GM21717 (cell line): ENCODE results near the gene SMIM38.
"Not testable (repeated sequence)": the region's sequence is repeated elsewhere in the genome, so short reads cannot be mapped to it uniquely, and the experiment has no call there.

Experiments
- ATAC-seq: cut with Tn5 transposase; IDR thresholded peaks from one replicate; pipeline ENCODE4 v1.9.1; 2021; ENCODE audit warnings: mild to moderate bottlenecking, moderate library complexity; ENCODE audit not compliant: unreplicated experiment

Gene SMIM38

GRCh38 chr11:69121621-69122325 lies 34.0 kb upstream of the SMIM38 start:
- no peak for ATAC-seq

GRCh38 chr11:69122326-69122629 lies 33.5 kb upstream of the SMIM38 start:
- ATAC-seq: no peak

- ATAC-seq: no peak
These were observed 32.9 kb upstream of the SMIM38 start for GRCh38 chr11:69122630-69123431.

- ATAC-seq: no peak
These were observed 31.9 kb upstream of the SMIM38 start for GRCh38 chr11:69123593-69124545.

DNA sequence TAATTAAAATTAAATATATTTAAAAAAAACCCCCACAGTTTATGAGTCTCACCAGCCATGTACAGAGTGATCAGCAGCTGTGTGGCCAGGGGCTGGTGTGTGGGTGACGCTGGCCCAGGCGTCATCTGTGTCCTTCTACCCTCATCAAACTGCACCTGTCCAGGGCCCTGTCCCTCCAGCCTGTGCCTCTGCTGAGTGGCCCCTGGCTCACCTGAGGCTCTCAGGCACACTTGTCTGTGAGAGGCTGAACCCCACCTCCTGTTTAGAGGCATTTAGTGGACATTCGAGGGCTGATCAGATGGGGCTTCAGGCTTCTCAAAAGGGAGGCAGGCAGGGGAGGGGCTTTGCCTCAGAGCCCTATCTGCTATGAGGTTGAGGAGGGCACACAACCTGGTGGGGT lies 29.9 kb upstream of the SMIM38 start:
- no peak for ATAC-seq

DNA sequence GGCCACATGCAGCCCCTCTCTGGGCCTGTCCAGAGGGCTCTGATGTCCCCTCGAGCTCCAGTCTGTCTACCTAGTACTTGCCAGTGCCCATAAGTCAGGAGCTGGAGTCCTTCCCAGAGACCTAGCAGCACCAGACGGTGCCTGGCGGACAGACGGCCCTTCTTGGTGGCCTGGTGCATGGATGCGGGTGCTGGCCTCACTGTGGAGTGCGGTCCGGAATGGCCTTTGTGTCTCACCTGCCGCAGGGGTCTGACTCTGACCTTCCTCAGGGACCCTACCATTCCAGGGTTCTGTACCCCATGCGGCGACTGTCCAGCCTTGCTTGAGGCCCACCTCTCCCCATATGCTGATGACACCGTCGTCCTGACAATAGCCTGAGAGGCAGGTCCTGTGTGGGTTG lies 29.4 kb upstream of the SMIM38 start:
- no peak for ATAC-seq

DNA sequence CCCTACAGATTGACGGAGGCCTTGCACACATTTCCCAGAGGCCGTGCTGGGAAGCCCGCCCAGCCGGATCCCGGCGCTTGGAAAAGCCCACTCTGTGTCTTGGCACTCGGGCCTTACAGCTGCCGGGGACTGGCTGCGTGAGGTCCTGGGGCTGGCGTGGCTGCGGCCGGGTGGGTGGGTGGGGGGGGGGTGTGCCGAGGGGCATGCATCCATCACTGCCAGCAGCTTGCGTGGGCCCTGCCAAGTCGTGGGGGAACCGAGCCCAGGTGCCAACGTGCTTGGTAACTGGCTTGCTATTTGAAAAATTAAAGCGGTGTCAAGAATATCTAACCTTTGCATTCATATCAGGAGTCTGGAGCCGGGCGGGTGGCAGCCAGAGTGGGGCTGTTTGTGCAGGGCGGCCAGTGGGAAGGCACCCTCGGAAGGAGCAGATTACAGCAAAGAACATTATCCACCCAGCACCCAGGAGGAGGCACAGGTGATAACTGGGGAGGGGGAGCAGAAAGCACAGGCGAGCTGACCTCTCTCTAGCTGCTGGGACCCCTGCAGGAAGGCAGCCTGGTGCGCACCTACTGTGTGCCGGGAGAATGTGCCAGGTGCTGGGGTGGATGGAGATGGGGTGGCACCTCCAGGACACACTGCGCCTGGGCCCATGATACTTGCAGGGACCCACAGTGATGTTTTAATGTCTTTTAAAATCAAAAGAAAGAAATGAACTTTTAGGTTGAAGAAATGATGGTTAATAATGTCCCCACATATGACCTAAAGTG lies 28.5 kb upstream of the SMIM38 start:
- ATAC-seq: no peak

- no peak for ATAC-seq
These were observed 27.9 kb upstream of the SMIM38 start for GRCh38 chr11:69127884-69128283.

DNA sequence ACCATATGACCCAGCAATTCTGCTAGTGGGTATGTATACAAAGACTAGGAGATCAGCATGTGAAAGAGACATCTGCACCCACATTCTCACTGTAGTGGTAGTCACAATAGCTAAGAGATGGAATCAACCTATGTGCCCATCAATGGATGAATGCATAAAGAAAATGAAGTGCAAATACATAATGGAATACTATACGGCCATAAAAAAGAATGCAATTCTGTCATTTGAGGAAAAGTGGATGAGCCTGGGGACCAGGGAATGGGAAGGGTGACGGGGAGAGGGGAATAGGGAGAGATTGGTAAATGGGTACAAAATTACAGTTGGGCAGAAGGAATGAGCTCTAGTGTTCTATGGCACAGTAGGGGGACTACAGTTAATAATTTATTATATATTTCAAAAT lies 26.7 kb upstream of the SMIM38 start:
- ATAC-seq: no peak

- ATAC-seq: no peak
These were observed 26.1 kb upstream of the SMIM38 start for GRCh38 chr11:69129647-69130046.

GRCh38 chr11:69130654-69131053 lies 25.1 kb upstream of the SMIM38 start:
- ATAC-seq: no peak

- ATAC-seq: no peak
These were observed 24.6 kb upstream of the SMIM38 start for GRCh38 chr11:69131121-69131566.

DNA sequence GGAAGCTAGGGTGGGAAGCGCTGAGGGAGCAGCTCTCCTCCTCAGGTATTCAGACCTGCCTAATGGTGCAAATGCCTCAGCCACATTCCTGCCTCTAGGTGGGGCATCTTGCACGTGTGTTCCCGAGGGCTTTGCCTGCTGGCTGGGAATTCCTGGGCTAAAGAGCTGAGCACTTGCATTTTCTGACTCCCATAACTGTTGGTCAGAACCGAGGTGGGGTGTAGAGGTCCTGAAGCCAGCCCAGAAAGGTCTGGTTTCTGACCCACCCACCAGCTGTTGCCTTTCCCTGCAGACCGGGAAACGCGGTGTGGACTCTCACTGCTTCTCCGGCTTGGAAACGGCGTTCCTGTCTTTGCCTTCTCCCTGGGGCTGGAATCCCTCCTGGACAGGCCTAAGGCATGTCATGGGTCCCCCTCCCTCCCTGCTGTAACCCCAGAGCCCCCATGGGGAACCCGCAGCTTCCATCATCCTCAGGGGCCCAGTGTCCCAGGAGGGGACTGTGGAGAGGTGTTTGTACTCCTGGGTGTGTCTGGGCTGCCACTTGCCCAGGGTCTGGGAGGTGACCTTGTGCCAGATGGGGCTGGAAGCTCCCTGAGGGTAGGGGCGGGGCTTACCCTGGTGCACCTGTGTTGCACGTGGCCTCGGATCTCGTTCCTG lies 24.0 kb upstream of the SMIM38 start:
- no peak for ATAC-seq

GRCh38 chr11:69132301-69132670 lies 23.4 kb upstream of the SMIM38 start:
- ATAC-seq: no peak

DNA sequence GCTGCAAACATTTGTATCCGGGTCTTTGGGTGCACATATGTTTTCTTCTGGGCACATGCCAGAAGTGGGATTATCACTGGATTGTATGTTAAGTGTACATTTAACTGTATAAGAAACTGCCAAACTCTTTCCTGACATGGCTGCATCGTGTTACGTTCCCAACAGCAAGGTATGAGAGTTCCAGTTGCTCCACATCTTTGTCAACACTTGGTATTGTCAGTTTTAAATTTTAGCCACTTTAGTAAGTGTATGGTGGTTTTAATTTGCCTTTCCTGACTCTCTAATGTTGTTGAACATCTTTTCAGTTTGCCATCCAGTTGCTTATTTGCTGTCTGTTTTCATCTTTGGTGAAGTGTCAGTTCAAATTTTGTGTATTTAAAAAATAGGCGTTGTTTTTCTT lies 22.5 kb upstream of the SMIM38 start:
- no peak for ATAC-seq

GRCh38 chr11:69134182-69134581 lies 21.6 kb upstream of the SMIM38 start:
- ATAC-seq: not testable (repeated sequence)

GRCh38 chr11:69134957-69135356 lies 20.8 kb upstream of the SMIM38 start:
- ATAC-seq: no peak

DNA sequence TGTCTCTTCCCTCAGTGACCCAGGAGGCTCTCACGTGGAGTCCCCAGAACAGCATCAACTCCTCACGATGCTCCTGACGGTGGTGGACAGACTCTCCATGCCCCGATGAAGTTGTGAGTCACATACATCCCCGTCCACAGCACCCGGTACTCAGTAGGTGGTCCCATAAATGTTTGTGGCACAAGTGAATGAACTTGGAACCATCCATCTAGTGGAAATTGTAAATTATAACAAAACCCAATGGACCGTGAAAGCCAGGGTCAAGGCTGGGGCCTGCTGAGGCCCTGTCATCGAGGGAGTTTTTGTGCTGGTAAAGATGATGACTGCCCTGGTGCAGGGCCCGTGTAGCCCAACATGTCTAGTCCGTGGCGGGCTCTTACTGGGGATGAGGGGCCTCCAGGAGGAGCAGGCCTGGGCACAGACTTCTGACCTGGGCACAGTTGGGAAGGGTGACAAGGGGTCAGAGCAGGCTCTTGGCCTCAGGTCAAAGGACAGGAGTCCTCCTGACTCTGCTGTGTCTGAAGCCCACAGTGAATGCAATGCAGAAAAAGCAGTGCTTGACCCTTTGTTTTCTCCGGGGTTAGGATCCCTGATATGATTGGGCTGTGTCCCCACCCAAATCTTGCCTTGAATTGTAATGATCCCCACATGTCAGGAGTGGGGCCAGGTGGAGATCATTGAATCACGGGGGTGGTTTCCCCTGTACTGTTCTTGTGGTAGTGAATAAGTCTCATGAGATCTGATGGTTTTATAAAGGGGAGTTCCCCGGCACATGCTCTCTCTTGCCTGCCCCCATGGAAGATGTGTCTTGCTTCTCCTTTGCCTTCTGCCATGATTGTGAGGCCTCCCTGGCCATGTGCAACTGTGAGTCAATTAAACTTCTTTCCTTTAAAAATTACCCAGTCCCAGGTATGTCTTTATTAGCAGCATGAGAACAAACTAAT lies 20.0 kb upstream of the SMIM38 start:
- ATAC-seq: no peak

- ATAC-seq: no peak
These were observed 19.3 kb upstream of the SMIM38 start for GRCh38 chr11:69136471-69136870.
